Inflammatory macrophage treated with lipopolysaccharide for 4 hours (primary cell): ENCODE results near the gene WFS1.

Experiments
- DNase-seq: peaks from one replicate; pipeline ENCODE4 v3.0.0-alpha.2; 2020

WFS1 gene

GRCh38 chr4:6326312-6327060, 56.8 kb downstream of the WFS1 start:
- DNase-seq = no peak

DNA sequence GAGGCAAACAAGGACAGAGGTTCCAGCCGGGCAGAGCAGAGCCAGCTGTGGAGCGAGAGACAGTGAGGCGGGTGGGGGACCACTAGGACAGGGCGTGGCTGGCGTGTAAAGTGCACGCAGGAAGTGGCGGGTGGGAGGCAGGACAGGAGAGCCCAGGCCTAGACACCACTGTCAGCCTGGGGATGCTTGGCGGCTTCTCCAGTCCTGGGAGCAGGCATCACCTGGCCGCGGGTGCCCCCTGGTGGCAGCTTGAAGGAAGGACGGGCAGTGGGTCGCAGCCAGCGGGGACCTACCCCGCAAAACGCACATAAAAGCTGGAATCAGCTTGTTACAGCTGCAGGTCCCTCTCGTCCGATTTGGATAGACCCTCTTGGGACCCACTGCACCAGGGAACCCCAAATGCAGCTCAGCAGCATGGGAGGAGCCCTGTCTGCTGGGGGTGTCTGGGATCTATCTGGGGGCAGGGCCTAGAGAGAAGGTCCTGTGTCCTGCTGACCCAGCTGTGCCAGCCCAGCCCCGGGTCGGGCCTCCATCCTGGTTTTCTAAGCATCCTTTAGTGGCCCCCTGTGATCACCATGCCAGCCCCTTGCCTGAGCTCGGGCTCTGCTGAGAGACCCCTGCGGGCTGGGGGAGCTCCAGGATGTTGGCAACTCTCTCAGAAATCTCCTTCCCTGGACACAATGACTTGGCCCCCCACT, 57.7 kb downstream of the WFS1 start:
- peak; percentile 65 for DNase-seq

DNA sequence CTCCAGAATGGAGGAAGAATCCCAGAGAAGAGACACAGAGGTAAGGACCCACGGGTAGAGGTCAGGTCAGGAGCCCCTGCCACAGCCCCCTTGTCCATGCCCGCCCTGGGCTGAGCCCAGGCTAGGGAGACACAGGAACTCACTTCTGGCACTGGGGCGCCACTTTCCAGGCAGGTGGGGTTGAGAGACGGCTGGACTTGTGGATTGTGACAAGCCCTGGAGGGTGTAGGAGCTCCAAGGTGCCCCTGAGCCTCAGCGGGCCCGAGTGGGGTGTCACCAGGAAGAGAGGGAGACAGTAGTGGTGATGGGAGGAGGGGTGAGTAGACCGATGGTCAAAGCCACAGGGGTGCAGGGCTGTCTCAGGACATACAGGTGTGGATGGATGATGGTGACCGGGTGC, 58.9 kb downstream of the WFS1 start:
- no peak for DNase-seq

- no peak for DNase-seq
Observed at GRCh38 chr4:6329478-6330383, 60.1 kb downstream of the WFS1 start.

DNA sequence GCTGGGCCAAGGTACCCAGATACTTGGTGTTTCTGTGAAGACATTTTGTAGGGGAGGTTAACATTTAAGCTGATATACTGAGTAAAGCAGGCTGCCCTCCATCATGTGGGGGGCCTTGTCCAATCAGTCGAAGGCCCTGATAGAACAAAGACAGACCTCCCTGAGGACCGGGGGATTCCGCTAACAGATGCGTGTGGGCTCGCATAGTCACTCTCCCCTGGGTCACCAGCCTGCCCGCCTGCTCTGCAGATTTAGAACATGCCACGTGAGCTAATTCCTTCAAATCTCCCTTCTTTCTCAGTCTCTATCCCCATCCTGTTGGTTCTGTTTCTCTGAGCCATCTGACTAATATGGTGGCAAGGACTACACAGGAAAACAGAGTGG, 60.7 kb downstream of the WFS1 start:
- no peak for DNase-seq

DNA sequence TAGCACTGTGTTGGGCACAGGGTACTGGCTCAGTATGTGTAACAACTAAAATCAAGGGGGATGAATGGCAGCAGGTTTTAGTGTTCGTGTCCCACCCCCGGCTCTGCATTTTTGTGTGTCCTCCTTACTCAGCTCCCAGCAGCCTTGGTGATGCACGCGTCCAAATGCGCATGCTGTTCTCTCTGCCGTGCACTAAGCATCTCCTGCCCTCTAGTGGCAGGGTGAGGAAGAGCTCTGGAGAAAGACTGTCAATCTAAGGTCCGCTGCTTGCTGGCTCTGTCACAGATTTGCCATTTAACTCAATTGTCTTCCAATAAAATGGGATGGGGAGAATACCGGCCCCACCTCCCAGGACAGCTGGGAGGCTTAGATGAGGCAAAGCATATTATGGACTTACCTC, 61.4 kb downstream of the WFS1 start:
- DNase-seq = peak; percentile 15

DNA sequence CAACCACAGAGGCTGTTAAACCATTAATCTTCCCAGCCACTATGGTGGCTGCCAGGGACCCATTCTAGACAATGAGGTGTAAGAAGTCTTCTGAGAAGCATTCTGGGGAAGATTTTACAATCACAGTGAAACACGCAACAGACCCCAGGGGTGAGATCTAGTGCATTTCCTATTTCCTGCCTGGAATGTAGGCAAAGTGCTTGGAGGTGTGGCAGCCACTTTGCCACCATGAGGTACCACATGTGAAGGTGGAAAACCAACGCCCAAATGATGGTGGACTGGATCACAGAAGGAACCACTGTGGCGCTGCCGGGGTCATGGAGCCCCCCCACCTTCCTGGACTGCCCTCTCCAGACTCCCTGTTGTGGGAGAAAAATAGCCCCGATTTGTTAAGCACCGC, 61.8 kb downstream of the WFS1 start:
- no peak for DNase-seq

DNA sequence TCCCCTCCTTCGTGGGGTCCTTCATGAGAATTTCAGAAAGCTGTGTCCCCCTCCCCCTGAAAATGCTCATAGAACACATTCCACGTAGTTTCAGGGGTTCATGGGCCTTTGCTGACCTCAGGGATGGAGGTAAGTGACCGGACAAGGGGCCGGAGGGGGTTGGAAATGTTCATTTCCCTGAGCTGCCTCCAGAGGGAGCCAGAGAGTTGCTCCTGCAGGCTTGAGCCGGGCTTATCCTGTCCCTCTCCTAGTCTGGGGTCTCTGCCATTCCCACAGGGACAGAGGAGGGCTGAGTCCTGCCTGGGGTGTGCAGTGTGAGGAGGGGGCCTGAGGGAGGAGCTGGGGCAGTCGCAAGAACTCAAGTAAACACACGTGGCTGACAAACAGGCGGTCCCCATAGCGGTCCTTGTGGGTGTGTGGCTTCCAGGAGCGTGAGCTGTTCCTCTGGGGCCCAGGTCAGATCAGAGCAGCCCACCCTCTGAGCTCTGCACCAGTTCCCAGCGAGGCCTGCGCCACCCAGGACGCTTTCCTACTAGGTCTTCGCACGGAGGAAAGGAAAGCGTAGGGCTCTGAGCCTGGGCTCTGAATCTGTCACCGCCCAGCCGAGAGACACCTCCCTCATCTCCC, 62.5 kb downstream of the WFS1 start:
- peak; percentile 17 for DNase-seq

GRCh38 chr4:6332669-6333050, 63.0 kb downstream of the WFS1 start:
- DNase-seq = no peak

- DNase-seq = peak; percentile 22
Observed at GRCh38 chr4:6333301-6334202, 63.9 kb downstream of the WFS1 start.

- no peak for DNase-seq
Observed at GRCh38 chr4:6334203-6334887, 64.7 kb downstream of the WFS1 start.

DNA sequence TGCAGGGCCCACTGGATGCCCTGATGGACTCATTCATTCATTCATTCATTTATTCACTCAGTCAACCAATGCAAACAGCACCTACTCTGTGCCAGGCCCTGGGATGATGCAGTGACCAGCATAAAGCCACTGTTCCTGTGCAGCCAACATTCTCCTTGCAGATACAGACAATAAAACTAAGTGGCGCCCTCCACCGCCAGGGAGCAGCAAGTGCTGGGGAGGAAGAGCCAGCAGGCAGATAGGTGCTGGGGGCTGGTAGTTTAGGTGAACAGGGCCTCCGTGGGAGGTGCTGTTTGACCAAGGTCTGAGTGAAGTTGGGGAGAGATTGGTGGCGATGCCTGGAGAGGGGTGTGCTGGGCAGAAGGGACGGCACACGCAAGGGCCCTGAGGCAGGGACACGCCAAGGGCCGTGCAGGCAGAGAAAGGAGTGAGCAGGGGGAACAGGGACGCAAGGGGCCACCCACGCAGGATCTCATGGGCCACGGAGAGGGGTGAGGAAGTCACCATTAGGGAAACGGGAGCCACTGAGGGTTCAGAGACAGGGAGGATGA, 65.5 kb downstream of the WFS1 start:
- DNase-seq = no peak

GRCh38 chr4:6336166-6336565, 66.5 kb downstream of the WFS1 start:
- no peak for DNase-seq

DNA sequence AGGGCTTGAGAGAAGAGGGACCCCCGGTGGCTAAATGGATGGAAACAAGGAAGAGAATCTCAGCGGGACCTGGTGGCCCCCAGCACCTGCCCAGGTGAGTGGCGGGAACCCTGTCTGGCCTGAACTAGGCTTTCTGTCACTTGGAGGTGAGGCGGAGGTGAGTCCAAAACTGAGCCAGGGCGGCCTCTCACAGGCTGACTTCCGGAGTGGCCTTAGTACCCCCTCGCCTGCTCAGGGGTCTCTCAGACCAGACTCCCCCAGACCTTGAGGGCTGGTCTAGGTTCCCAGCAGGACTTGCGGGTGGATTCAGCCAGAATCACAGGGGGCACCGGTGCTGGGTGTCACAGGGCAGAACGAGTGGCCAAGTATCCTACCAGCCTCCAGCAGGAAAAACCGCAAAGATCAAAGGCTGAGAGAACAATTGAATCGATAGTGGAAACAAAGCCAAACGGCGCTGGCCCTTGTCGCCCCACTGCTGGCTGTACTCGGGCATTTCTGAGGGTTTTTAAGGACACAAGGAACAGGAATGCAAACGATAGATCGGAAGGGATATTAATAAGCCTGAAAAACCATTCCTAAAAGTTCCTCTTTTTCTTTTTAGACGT, 67.8 kb downstream of the WFS1 start:
- no peak for DNase-seq

DNA sequence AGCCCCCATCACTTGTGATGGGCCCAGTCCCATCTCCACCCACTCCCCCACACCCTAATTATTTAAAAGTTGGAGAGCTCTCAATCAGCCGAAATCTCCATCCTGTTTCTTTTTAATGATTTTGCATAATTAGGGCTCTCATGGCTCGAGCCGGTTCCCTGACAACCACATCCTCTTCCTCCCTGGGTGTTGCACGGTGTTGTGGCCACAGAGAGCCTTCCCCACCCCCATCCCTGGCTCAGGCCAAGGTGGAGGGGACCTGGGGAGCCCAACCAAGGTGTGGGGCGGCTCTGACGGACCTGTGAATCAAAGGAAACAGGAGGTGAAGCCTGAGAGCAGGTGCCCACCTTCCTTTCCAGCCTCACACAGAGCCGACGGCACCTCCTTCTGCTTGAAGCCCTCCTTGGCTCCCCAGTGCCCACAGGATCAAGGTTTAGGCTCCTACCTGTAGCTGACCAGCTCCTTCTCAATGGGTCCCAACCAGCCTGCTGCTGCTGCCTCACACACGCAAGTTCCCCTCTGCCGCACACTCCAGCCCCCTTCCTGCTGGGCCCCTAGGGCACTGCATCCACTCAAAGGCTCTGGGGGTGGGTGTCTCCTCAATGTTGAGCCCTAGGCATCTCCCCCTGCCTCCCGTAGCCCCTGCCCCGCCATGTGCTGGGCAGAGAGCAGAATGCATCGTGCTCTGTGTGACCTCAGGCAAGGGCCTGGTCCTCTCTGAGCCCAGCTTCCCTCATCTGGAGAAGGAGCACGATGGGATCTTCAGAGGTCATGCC, 68.7 kb downstream of the WFS1 start:
- DNase-seq = no peak

DNA sequence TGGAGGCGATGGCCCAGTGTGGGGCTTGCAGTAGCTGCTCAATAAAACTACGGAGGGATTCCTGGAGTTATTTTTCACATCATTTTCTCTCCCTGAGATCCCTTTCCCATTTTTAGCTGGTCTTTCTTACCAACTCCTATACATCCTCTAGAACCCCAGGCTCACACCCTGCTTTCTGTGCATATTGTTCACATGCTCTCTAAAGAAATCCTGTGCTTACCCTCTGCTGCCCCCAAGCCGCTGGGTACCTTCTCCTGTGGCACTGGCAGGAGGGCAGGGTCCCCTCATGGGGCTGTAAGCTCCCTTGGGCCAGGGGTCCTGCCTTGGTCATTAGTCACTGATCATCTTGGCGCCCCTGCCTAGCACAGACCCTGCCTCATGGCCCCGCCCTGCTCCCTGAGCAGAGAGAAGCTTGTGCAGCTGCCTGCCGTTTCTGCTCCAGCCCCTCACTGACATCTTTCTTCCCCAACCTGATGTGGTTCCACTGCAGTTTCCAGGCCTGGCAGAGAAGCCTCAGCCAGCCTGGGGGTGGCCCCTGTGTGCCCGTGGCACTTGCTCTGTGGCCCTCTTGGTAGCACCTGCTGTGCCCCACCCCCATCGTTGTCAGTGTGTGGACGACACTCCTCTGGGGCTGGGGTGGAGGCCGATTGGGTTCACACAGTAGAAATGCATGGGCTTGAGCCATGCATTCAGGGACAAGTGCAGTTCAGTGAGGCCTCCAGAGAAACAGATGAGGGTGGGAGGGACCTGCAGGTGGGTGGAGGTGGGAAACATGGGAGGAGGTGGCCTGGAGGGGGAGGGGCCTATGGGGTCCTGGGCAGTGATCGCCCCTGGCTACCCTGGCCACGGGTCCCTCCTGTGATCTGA, 69.5 kb downstream of the WFS1 start:
- DNase-seq = no peak

GRCh38 chr4:6339818-6340445, 70.3 kb downstream of the WFS1 start:
- DNase-seq = no peak

- no peak for DNase-seq
Observed at GRCh38 chr4:6340446-6341015, 70.9 kb downstream of the WFS1 start.
